GM19193 (cell line): Measurements from ENCODE around the gene ST3GAL5.

ENCODE experiments used
- POLR2A ChIP-seq: IDR thresholded peaks from 4 replicates; pipeline ENCODE4 v1.6.1; 2011; ENCODE audit not compliant: insufficient read depth, insufficient read length; ENCODE audit errors: extremely low read depth

ST3GAL5 gene

GRCh38 chr2:85813982-85814801 lies 74.6 kb downstream of the ST3GAL5 start:
- TF ChIP-seq POLR2A, result no peak

GRCh38 chr2:85813211-85813981 lies 75.4 kb downstream of the ST3GAL5 start:
- no peak for TF ChIP-seq POLR2A

GRCh38 chr2:85812094-85812735 lies 76.6 kb downstream of the ST3GAL5 start:
- TF ChIP-seq POLR2A, result no peak

- no peak for TF ChIP-seq POLR2A
These were observed 77.4 kb downstream of the ST3GAL5 start for GRCh38 chr2:85811180-85812093.

GRCh38 chr2:85810371-85811179 lies 78.2 kb downstream of the ST3GAL5 start:
- TF ChIP-seq POLR2A, result no peak

GRCh38 chr2:85807756-85808155 lies 81.0 kb downstream of the ST3GAL5 start:
- no peak for TF ChIP-seq POLR2A

GRCh38 chr2:85806358-85807118 lies 82.3 kb downstream of the ST3GAL5 start:
- TF ChIP-seq POLR2A, result no peak

GRCh38 chr2:85804583-85804982 lies 84.2 kb downstream of the ST3GAL5 start:
- no peak for TF ChIP-seq POLR2A

GRCh38 chr2:85803704-85804425 lies 84.9 kb downstream of the ST3GAL5 start:
- TF ChIP-seq POLR2A, result no peak

- TF ChIP-seq POLR2A, result no peak
These were observed 86.3 kb downstream of the ST3GAL5 start for GRCh38 chr2:85802354-85803103.

- no peak for TF ChIP-seq POLR2A
These were observed 86.9 kb downstream of the ST3GAL5 start for GRCh38 chr2:85801871-85802270.

- no peak for TF ChIP-seq POLR2A
These were observed 88.2 kb downstream of the ST3GAL5 start for GRCh38 chr2:85800586-85800985.
